Lower leg skin (tissue), 4 donors: ENCODE measurements around the gene DNAH14. TPM values are rescaled to one million over a fixed set of nuclear protein-coding genes. Genes with fewer than 3 reads are reported as not detected.
"Not testable (repeated sequence)": the region's sequence is repeated elsewhere in the genome, so short reads cannot be mapped to it uniquely, and the experiment has no call there.

Experiments
- DNase-seq, 2 donors: peaks; one replicate each; pipeline ENCODE4 v3.0.0-alpha.2; 2019; ENCODE audit warnings: low spot score in 2 of 2
- H3K4me3 ChIP-seq: fragments of 200-600 bp; sonication (generic); 2 replicates; pipeline ENCODE4 v1.5.1; 2017; ENCODE audit warnings: mild to moderate bottlenecking, low read depth; ENCODE audit not compliant: poor library complexity, severe bottlenecking
- CTCF ChIP-seq, 3 donors: fragments of 450-650 bp; IDR thresholded peaks; one replicate each; pipeline ENCODE4 v1.5.1; 2016; ENCODE audit warnings: antibody characterized with exemption in 3 of 3, mild to moderate bottlenecking in 3 of 3, moderate library complexity in 2 of 3
- POLR2A ChIP-seq, 2 donors: fragments of 450-650 bp; IDR thresholded peaks; one replicate each; pipeline ENCODE4 v1.6.1; 2016 to 2017; ENCODE audit warnings: antibody characterized with exemption in 2 of 2, mild to moderate bottlenecking in 1 of 2, moderate library complexity in 1 of 2
- WGBS, 2 donors: methylation state at CpG; one replicate each; pipeline ENCODE4 v1.1.5; 2018; 5-methylcytosine and 5-hydroxymethylcytosine counted together
- intact Hi-C: fragments of 100-400 bp; cut with DNase I; formaldehyde crosslinking; loops from one replicate; pipeline ENCODE4 v1.15.0; 2023; ENCODE audit warnings: low total_unique reads
- total RNA-seq, 4 donors: library from RNA; depleted of rRNA; stranded (reverse); fragments of >200 nt; gene quantifications; one replicate each; pipeline ENCODE4 v1.1.0, GENCODE V29; 2016

DNAH14 gene
- total RNA-seq, 4 donors from 2014 or later: 0.84 to 3.0 (median 1.8) TPM

- 59 to 60% methylated on average over 3 of the region's 3 CpGs for WGBS, 2 donors
- intact Hi-C loops: no loop called here
- no peak overlapping the region for H3K4me3 ChIP-seq
- no peak for DNase-seq
- TF ChIP-seq POLR2A (IDR thresholded peaks at IDR 0.05): no peak
- no peak for TF ChIP-seq CTCF (IDR thresholded peaks at IDR 0.05)
These were observed 189.8 kb downstream of the DNAH14 start for GRCh38 chr1:225119307-225119706.

GRCh38 chr1:225121095-225121494, 191.6 kb downstream of the DNAH14 start:
- 94 to 95% methylated on average over 2 of the region's 2 CpGs for WGBS, 2 donors
- H3K4me3 ChIP-seq: no peak overlapping the region
- DNase-seq: no peak
- no peak for TF ChIP-seq CTCF (IDR thresholded peaks at IDR 0.05)
- TF ChIP-seq POLR2A (IDR thresholded peaks at IDR 0.05): no peak
- intact Hi-C loops: no loop called here

GRCh38 chr1:225131869-225132268, 202.4 kb downstream of the DNAH14 start:
- no peak overlapping the region for H3K4me3 ChIP-seq
- TF ChIP-seq POLR2A (IDR thresholded peaks at IDR 0.05) (no peak), CTCF (IDR thresholded peaks at IDR 0.05) (no peak)
- WGBS, 2 donors: 88 to 91% methylated on average over 1 of the region's 1 CpG
- intact Hi-C loops: no loop called here
- DNase-seq: no peak

GRCh38 chr1:225137976-225138375, 208.5 kb downstream of the DNAH14 start:
- no peak for DNase-seq
- no peak overlapping the region for H3K4me3 ChIP-seq
- WGBS, 2 donors: 61 to 64% methylated on average over 3 of the region's 3 CpGs
- TF ChIP-seq POLR2A (IDR thresholded peaks at IDR 0.05) (no peak), CTCF (IDR thresholded peaks at IDR 0.05) (no peak)
- intact Hi-C loops: no loop called here

- TF ChIP-seq POLR2A (IDR thresholded peaks at IDR 0.05) (no peak), CTCF (IDR thresholded peaks at IDR 0.05) (no peak)
- intact Hi-C loops: no loop called here
- H3K4me3 ChIP-seq: no peak overlapping the region
- DNase-seq: no peak
These were observed 213.5 kb downstream of the DNAH14 start for GRCh38 chr1:225143001-225143400.

GRCh38 chr1:225146478-225146877, 217.0 kb downstream of the DNAH14 start:
- 64 to 65% methylated on average over 5 of the region's 5 CpGs for WGBS, 2 donors
- H3K4me3 ChIP-seq: no peak overlapping the region
- no peak for DNase-seq
- no peak for TF ChIP-seq POLR2A (IDR thresholded peaks at IDR 0.05)
- no peak for TF ChIP-seq CTCF (IDR thresholded peaks at IDR 0.05)
- intact Hi-C loops: no loop called here

GRCh38 chr1:225147791-225148190, 218.3 kb downstream of the DNAH14 start:
- DNase-seq: not testable (repeated sequence)

More at GRCh38 chr1:225147791-225148190, 218.3 kb downstream of the DNAH14 start:
- H3K4me3 ChIP-seq, intact Hi-C loops: not testable (repeated sequence)
